HFF-Myc (cell line): ENCODE measurements around the gene CELSR2.

ENCODE experiments used
- DNase-seq: peaks from one replicate; pipeline ENCODE4 v3.0.0-alpha.2; 2011; ENCODE audit warnings: low read depth; ENCODE audit errors: extremely low read depth
- H3K4me3 ChIP-seq: replicated peaks from 2 replicates; pipeline ENCODE4 v1.5.1; 2011; ENCODE audit warnings: low read depth, mild to moderate bottlenecking, control low read depth, low read length
- CTCF ChIP-seq: IDR thresholded peaks from 2 replicates; pipeline ENCODE4 v1.5.1; 2012; ENCODE audit warnings: mild to moderate bottlenecking, low read depth, low read length, control low read depth; ENCODE audit errors: missing control alignments

Gene CELSR2

GRCh38 chr1:109251277-109252166 lies 2.2 kb downstream of the CELSR2 start:
- no peak for TF ChIP-seq CTCF
- DNase-seq, result no peak
- no peak overlapping the region for H3K4me3 ChIP-seq

- H3K4me3 ChIP-seq, result no peak overlapping the region
- DNase-seq, result no peak
- no peak for TF ChIP-seq CTCF
Observed at GRCh38 chr1:109252167-109252892, 3.0 kb downstream of the CELSR2 start.

- no peak for DNase-seq
- TF ChIP-seq CTCF, result no peak
- no peak overlapping the region for H3K4me3 ChIP-seq
Observed at GRCh38 chr1:109252893-109253802, 3.8 kb downstream of the CELSR2 start.

GRCh38 chr1:109253803-109254620 lies 4.7 kb downstream of the CELSR2 start:
- TF ChIP-seq CTCF, result no peak
- no peak for DNase-seq
- H3K4me3 ChIP-seq, result no peak overlapping the region

GRCh38 chr1:109254621-109255096 lies 5.3 kb downstream of the CELSR2 start:
- TF ChIP-seq CTCF, result no peak
- no peak overlapping the region for H3K4me3 ChIP-seq

More at GRCh38 chr1:109254621-109255096, 5.3 kb downstream of the CELSR2 start:
- DNase-seq, result no peak
